SK-N-SH (cell line): ENCODE measurements around the gene TUBD1. TPM values are rescaled to one million over a fixed set of nuclear protein-coding genes. Genes with fewer than 3 reads are reported as not detected.

Source experiments
- CTCF ChIA-PET: fragments of 300-600, 350-600 bp; formaldehyde crosslinking; extraction: SDS; loops from one replicate; lab custom pipeline; 2021; lab: Yijun Ruan, JAX
- POLR2A ChIA-PET: fragments of 350-600 bp; sonication (Branson Sonifier 250); formaldehyde crosslinking; extraction: SDS; loops from one replicate; lab custom pipeline; 2020; ENCODE audit warnings: antibody characterized with exemption, inconsistent platforms; lab: Yijun Ruan, JAX
- DNase-seq: peaks from one replicate; pipeline ENCODE4 v3.0.0; 2012
- H2AFZ ChIP-seq: fragments of 200-600 bp; sonication (generic); 2 replicates; pipeline ENCODE4 v1.8.1; 2016; ENCODE audit warnings: antibody characterized with exemption, mild to moderate bottlenecking, low read depth
- H3F3A ChIP-seq: fragments of 200-600 bp; sonication (generic); replicated peaks from 2 replicates; pipeline ENCODE3; 2016; ENCODE audit warnings: antibody characterized with exemption, mild to moderate bottlenecking; ENCODE audit not compliant: insufficient read depth
- H3K27ac ChIP-seq, 2 experiments: fragments of 200-500 bp in 1 of 2; fragments of 200-600 bp in 1 of 2; sonication (Bioruptor generic) in 1 of 2; sonication (generic), shearing (Covaris generic) in 1 of 2; 2 replicates each; pipeline versions ENCODE4 v1.5.1 to v1.6.1; 2014 to 2016; ENCODE audit warnings: low read depth in 2 of 2, inconsistent platforms in 1 of 2, low read length in 1 of 2, mild to moderate bottlenecking in 1 of 2, mixed read lengths in 1 of 2
- H3K27me3 ChIP-seq: fragments of 200-600 bp; sonication (generic), shearing (Covaris generic); 2 replicates; pipeline ENCODE4 v1.6.1; 2016; ENCODE audit warnings: mixed run types; ENCODE audit not compliant: insufficient read depth
- H3K36me3 ChIP-seq, 2 experiments: fragments of 200-500 bp in 1 of 2; fragments of 200-600 bp in 1 of 2; sonication (Bioruptor generic) in 1 of 2; sonication (generic) in 1 of 2; replicated peaks in 1 of 2; 2 replicates each; pipeline versions ENCODE3 to v1.5.1; 2014 to 2016; ENCODE audit warnings: low read length in 1 of 2, mild to moderate bottlenecking in 1 of 2; ENCODE audit not compliant: insufficient read depth in 2 of 2, control insufficient read depth in 1 of 2
- H3K4me1 ChIP-seq, 2 experiments: fragments of 200-500 bp in 1 of 2; fragments of 200-600 bp in 1 of 2; sonication (Bioruptor generic) in 1 of 2; sonication (generic), shearing (Covaris generic) in 1 of 2; 2 replicates each; pipeline versions ENCODE4 v1.5.1 to v1.6.1; 2014 to 2016; ENCODE audit warnings: low read depth in 1 of 2, low read length in 1 of 2, mixed run types in 1 of 2; ENCODE audit not compliant: insufficient read depth in 2 of 2, control insufficient read depth in 1 of 2
- H3K4me2 ChIP-seq: fragments of 200-600 bp; sonication (generic), shearing (Covaris generic); 2 replicates; pipeline ENCODE4 v1.6.1; 2017; ENCODE audit warnings: mixed run types
- H3K4me3 ChIP-seq, 2 experiments: fragments of 200-500 bp in 1 of 2; fragments of 200-600 bp in 1 of 2; sonication (Bioruptor generic) in 1 of 2; sonication (generic), shearing (Covaris generic) in 1 of 2; 2 replicates each; pipeline versions ENCODE4 v1.5.1 to v1.8.1; 2014 to 2016; ENCODE audit warnings: low read depth in 2 of 2, inconsistent platforms in 1 of 2, low read length in 1 of 2, mild to moderate bottlenecking in 1 of 2, mixed read lengths in 1 of 2, moderate library complexity in 1 of 2
- H3K79me2 ChIP-seq: fragments of 200-600 bp; sonication (generic); 2 replicates; pipeline ENCODE4 v1.8.1; 2017; ENCODE audit warnings: mild to moderate bottlenecking; ENCODE audit not compliant: insufficient read depth
- H3K9ac ChIP-seq: fragments of 200-600 bp; sonication (generic); 2 replicates; pipeline ENCODE4 v1.6.1; 2017; ENCODE audit warnings: mixed run types
- H3K9me2 ChIP-seq: fragments of 200-600 bp; sonication (generic); 2 replicates; pipeline ENCODE4 v1.6.1; 2017; ENCODE audit warnings: mixed run types
- H3K9me3 ChIP-seq: fragments of 200-600 bp; sonication (generic); 2 replicates; pipeline ENCODE4 v1.6.1; 2017; ENCODE audit warnings: mixed run types, mild to moderate bottlenecking, moderate library complexity
- H4K20me1 ChIP-seq: fragments of 200-600 bp; sonication (generic); 2 replicates; pipeline ENCODE4 v1.6.1; 2017; ENCODE audit warnings: mild to moderate bottlenecking, mixed run types; ENCODE audit not compliant: insufficient read depth
- CHD2 ChIP-seq: fragments of 150-350 bp; IDR thresholded peaks from 2 replicates; pipeline ENCODE4 v1.6.1; 2018; ENCODE audit warnings: low read length; ENCODE audit not compliant: partially characterized antibody
- EP300 ChIP-seq, 2 experiments: IDR thresholded peaks; 2 replicates each; pipeline versions ENCODE4 v1.4.0 to v1.6.1; 2012; ENCODE audit warnings: borderline replicate concordance in 1 of 2, low read depth in 1 of 2, low read length in 1 of 2
- EZH2phosphoT487 ChIP-seq: fragments of 200-600 bp; sonication (generic); IDR thresholded peaks from 2 replicates; pipeline ENCODE4 v1.6.1; 2017; ENCODE audit warnings: low read depth, mixed run types, mild to moderate bottlenecking, antibody characterized with exemption, moderate library complexity, borderline replicate concordance
- FOSL2 ChIP-seq: IDR thresholded peaks from 2 replicates; pipeline ENCODE4 v1.4.0; 2012; ENCODE audit warnings: low read depth, mild to moderate bottlenecking, moderate library complexity, borderline replicate concordance
- FOXJ3 ChIP-seq: sonication (generic); formaldehyde crosslinking; IDR thresholded peaks from 2 replicates; pipeline ENCODE4 v1.5.1; 2020; ENCODE audit warnings: mild to moderate bottlenecking, missing genetic modification reagents
- JUND ChIP-seq: IDR thresholded peaks from 2 replicates; pipeline ENCODE4 v1.4.0; 2012
- NFIC ChIP-seq: IDR thresholded peaks from 2 replicates; pipeline ENCODE4 v1.4.0; 2012; ENCODE audit warnings: borderline replicate concordance
- RCOR1 ChIP-seq: fragments of 150-350 bp; IDR thresholded peaks from 2 replicates; pipeline ENCODE4 v1.6.1; 2017; ENCODE audit warnings: antibody characterized with exemption, low read length
- RXRA ChIP-seq: IDR thresholded peaks from 2 replicates; pipeline ENCODE4 v1.4.0; 2012; ENCODE audit warnings: low read depth, mild to moderate bottlenecking, borderline replicate concordance
- TCF12 ChIP-seq: IDR thresholded peaks from 2 replicates; pipeline ENCODE4 v1.4.0; 2012
- TEAD4 ChIP-seq: IDR thresholded peaks from 2 replicates; pipeline ENCODE4 v1.4.0; 2012; ENCODE audit warnings: mild to moderate bottlenecking, borderline replicate concordance; ENCODE audit not compliant: insufficient read depth
- YY1 ChIP-seq: IDR thresholded peaks from 2 replicates; pipeline ENCODE4 v1.4.0; 2012; ENCODE audit warnings: low read depth, mild to moderate bottlenecking
- WGBS: methylation state at CpG from one replicate; pipeline ENCODE4 v1.1.6; 2017; ENCODE audit warnings: low lambda C conversion rate; 5-methylcytosine and 5-hydroxymethylcytosine counted together
- polyA plus RNA-seq, 3 experiments: library from polyadenylated mRNA; depleted of rRNA; stranded (reverse); fragments of >200 nt; gene quantifications; 2 replicates each; pipeline ENCODE4 v1.2.3, GENCODE V29; 2012
- TF ChIP-seq, protein P1 (sequence below): fragments of 200-600 bp; sonication (generic); IDR thresholded peaks from 2 replicates; pipeline ENCODE4 v1.6.1; 2017; ENCODE audit warnings: antibody characterized with exemption, mild to moderate bottlenecking, moderate library complexity
- TF ChIP-seq, protein P2 (sequence below): IDR thresholded peaks from 2 replicates; pipeline ENCODE4 v1.4.0; 2012; ENCODE audit warnings: low read depth, borderline replicate concordance
- TF ChIP-seq, protein P3 (sequence below): IDR thresholded peaks from 2 replicates; pipeline ENCODE4 v1.4.0; 2012; ENCODE audit warnings: low read depth, borderline replicate concordance
- TF ChIP-seq, protein P4 (sequence below): fragments of 150-350 bp; IDR thresholded peaks from 2 replicates; pipeline ENCODE4 v1.6.1; 2017; ENCODE audit warnings: antibody characterized with exemption, low read length, low read depth, borderline replicate concordance

The TUBD1 gene
- polyA plus RNA-seq, 1 of the 3 experiments (the other 2 are of a cell fraction) = 3.2 TPM

DNA sequence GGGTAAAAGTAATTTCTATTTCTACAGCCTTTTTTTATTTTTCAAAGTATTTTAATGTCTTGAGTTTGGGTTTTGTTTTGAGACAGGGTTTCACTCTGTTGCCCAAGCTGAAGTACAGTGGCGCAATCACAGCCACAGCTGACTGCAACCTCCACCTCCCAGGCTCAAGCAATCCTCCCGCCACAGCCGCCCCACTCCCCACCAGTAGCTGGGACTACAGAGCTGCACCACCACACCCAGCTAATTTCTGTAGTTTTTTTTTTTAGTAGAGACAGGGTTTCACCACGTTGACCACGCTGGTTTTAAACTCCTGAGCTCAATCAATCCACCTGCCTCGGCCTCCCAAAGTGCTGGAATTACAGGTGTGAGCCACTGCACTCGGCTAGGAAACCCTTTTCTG is 44.0 kb downstream of the TUBD1 start:
- no peaks in the 10 kb centered on the region for H3K36me3 ChIP-seq
- no peak overlapping the region for H3K4me3 ChIP-seq
- no peak for TF ChIP-seq YY1
- no peak for TF ChIP-seq TEAD4
- TF ChIP-seq RXRA = no peak
- TF ChIP-seq, protein P1, sequence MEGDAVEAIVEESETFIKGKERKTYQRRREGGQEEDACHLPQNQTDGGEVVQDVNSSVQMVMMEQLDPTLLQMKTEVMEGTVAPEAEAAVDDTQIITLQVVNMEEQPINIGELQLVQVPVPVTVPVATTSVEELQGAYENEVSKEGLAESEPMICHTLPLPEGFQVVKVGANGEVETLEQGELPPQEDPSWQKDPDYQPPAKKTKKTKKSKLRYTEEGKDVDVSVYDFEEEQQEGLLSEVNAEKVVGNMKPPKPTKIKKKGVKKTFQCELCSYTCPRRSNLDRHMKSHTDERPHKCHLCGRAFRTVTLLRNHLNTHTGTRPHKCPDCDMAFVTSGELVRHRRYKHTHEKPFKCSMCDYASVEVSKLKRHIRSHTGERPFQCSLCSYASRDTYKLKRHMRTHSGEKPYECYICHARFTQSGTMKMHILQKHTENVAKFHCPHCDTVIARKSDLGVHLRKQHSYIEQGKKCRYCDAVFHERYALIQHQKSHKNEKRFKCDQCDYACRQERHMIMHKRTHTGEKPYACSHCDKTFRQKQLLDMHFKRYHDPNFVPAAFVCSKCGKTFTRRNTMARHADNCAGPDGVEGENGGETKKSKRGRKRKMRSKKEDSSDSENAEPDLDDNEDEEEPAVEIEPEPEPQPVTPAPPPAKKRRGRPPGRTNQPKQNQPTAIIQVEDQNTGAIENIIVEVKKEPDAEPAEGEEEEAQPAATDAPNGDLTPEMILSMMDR = no peak
- TF ChIP-seq TCF12 = no peak
- TF ChIP-seq EZH2phosphoT487 = no peak
- TF ChIP-seq, protein P2, sequence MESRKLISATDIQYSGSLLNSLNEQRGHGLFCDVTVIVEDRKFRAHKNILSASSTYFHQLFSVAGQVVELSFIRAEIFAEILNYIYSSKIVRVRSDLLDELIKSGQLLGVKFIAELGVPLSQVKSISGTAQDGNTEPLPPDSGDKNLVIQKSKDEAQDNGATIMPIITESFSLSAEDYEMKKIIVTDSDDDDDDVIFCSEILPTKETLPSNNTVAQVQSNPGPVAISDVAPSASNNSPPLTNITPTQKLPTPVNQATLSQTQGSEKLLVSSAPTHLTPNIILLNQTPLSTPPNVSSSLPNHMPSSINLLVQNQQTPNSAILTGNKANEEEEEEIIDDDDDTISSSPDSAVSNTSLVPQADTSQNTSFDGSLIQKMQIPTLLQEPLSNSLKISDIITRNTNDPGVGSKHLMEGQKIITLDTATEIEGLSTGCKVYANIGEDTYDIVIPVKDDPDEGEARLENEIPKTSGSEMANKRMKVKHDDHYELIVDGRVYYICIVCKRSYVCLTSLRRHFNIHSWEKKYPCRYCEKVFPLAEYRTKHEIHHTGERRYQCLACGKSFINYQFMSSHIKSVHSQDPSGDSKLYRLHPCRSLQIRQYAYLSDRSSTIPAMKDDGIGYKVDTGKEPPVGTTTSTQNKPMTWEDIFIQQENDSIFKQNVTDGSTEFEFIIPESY = no peak
- TF ChIP-seq FOSL2 = no peak
- TF ChIP-seq, protein P3, sequence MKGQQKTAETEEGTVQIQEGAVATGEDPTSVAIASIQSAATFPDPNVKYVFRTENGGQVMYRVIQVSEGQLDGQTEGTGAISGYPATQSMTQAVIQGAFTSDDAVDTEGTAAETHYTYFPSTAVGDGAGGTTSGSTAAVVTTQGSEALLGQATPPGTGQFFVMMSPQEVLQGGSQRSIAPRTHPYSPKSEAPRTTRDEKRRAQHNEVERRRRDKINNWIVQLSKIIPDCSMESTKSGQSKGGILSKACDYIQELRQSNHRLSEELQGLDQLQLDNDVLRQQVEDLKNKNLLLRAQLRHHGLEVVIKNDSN = no peak
- no peak for TF ChIP-seq FOXJ3
- TF ChIP-seq, protein P4, sequence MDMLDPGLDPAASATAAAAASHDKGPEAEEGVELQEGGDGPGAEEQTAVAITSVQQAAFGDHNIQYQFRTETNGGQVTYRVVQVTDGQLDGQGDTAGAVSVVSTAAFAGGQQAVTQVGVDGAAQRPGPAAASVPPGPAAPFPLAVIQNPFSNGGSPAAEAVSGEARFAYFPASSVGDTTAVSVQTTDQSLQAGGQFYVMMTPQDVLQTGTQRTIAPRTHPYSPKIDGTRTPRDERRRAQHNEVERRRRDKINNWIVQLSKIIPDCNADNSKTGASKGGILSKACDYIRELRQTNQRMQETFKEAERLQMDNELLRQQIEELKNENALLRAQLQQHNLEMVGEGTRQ = no peak
- no peak for TF ChIP-seq JUND
- TF ChIP-seq EP300 (IDR thresholded peaks at IDR 0.05; ENCODE audit: borderline replicate concordance in 1 of 2, low read depth in 1 of 2, low read length in 1 of 2) = no peak
- no peak for TF ChIP-seq RCOR1
- no peak for TF ChIP-seq NFIC
- TF ChIP-seq CHD2 = no peak
- peaks cover 4 to 36% of the 10 kb centered on the region in 2 experiments; a peak in 3 of 4 replicates for H3K4me1 ChIP-seq
- H4K20me1 ChIP-seq = peaks cover 13% of the 10 kb centered on the region
- ChIA-PET POLR2A (no interaction called here), CTCF (interaction anchor here (0.8 to 2.8 kb wide), 6 partner anchors 10 to 102 kb away, joined by 3 to 16 read pairs (median 4); no protein-coding TSS in a partner anchor)
- no peak overlapping the region for H3K4me2 ChIP-seq
- no peaks in the 10 kb centered on the region for H3K27me3 ChIP-seq
- H3K9me3 ChIP-seq = no peaks in the 10 kb centered on the region
- 93% methylated on average over 7 of the region's 7 CpGs for WGBS
- H3K9ac ChIP-seq = no peak overlapping the region
- H3F3A ChIP-seq = peaks cover 54% of the 10 kb centered on the region
- H3K27ac ChIP-seq = no peak overlapping the region
- no peaks in the 10 kb centered on the region for H3K9me2 ChIP-seq
- H2AFZ ChIP-seq = no peak overlapping the region
- no peaks in the 10 kb centered on the region for H3K79me2 ChIP-seq
- no peak for DNase-seq
